ENCODE data around the gene COG2.

- TF ChIP-seq CTCF (conservative IDR thresholded peaks at IDR 0.05; ENCODE audit: low read depth, low read length): no peak
- TF ChIP-seq EZH2phosphoT487 (IDR thresholded peaks at IDR 0.05; ENCODE audit: borderline replicate concordance, low read length): no peak
These were observed 88.7 kb downstream of the COG2 start for GRCh38 chr1:230730977-230731376.
